ENCODE measurements around the gene MYLK.

MYLK gene

DNA sequence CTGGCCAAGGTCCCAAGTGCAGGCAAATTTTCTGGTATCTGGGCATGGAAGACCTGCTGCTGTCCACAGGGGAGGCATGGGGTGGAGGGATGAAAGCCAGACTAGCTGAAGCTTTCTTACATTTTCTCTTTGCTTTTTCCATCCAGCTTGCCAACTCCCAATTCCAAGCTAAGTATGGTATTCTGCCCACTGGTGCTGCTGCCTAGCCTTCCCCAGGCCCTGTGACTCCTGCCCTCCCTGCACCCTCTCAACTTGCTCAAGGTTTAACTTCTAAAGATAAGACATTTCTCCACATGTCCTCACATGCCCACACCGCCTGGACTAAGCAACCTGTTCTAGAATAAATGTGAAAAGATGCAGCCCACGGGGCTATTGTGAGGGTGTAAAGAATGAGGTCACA, 239.8 kb downstream of the MYLK start:
- no peak for DNase-seq (ENCODE audit: insufficient read length, low spot score)
- FAIRE-seq = no peak
- TF ChIP-seq, protein P1, sequence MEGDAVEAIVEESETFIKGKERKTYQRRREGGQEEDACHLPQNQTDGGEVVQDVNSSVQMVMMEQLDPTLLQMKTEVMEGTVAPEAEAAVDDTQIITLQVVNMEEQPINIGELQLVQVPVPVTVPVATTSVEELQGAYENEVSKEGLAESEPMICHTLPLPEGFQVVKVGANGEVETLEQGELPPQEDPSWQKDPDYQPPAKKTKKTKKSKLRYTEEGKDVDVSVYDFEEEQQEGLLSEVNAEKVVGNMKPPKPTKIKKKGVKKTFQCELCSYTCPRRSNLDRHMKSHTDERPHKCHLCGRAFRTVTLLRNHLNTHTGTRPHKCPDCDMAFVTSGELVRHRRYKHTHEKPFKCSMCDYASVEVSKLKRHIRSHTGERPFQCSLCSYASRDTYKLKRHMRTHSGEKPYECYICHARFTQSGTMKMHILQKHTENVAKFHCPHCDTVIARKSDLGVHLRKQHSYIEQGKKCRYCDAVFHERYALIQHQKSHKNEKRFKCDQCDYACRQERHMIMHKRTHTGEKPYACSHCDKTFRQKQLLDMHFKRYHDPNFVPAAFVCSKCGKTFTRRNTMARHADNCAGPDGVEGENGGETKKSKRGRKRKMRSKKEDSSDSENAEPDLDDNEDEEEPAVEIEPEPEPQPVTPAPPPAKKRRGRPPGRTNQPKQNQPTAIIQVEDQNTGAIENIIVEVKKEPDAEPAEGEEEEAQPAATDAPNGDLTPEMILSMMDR (IDR thresholded peaks at IDR 0.05; ENCODE audit: insufficient read depth, missing control alignments) = no peak

- no peak for FAIRE-seq
Observed at GRCh38 chr3:123642957-123643330, 241.2 kb downstream of the MYLK start.

DNA sequence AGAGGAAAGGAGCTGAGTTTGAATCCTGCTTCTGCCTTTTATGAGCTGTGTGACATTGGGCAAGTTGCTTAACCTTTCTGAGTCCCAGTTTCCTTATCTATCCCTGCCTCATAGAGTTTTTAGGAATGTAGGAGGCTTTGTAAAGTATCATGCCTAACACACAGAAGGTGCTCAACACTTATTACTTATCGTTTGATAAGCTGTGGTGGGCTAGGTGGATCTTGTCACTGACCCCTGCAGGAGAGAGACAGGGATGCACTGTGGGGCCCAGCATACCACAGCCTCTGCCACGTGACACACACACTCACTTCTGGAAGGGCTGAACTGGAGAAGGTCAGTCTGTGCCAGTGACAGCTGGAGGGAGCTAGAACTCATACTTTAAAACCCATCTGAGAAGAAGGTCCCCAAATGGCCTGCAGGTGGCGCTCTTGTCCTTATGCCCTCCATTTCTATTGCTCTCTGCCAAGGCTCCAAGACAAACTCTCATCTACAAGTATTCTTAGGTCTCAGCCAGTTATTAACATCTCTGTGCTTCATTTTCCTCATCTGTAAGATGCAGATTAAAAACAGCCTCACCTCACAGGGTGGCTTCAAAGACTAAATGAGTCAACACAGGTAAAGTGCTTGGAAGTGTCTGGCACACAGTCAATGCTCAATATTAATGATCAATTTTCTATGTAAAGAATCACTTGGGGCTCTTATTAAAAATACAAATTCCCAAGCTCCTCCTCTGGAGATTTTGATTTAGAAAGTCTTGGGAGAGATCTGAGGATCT, 241.8 kb downstream of the MYLK start:
- no peak for FAIRE-seq
- DNase-seq (ENCODE audit: insufficient read length, low spot score) = peak; percentile 56
- TF ChIP-seq, protein P1 (IDR thresholded peaks at IDR 0.05; ENCODE audit: insufficient read depth, missing control alignments) = peak; percentile 56

More at GRCh38 chr3:123642957-123643330, 241.2 kb downstream of the MYLK start:
- TF ChIP-seq, protein P1 (IDR thresholded peaks at IDR 0.05; ENCODE audit: insufficient read depth, missing control alignments) = no peak
- DNase-seq (ENCODE audit: insufficient read length, low spot score) = no peak

GRCh38 chr3:123641505-123641904, 242.6 kb downstream of the MYLK start:
- FAIRE-seq (no peak), DNase-seq (ENCODE audit: insufficient read length, low spot score) (no peak)
- TF ChIP-seq, protein P1 (IDR thresholded peaks at IDR 0.05; ENCODE audit: insufficient read depth, missing control alignments) = no peak

DNA sequence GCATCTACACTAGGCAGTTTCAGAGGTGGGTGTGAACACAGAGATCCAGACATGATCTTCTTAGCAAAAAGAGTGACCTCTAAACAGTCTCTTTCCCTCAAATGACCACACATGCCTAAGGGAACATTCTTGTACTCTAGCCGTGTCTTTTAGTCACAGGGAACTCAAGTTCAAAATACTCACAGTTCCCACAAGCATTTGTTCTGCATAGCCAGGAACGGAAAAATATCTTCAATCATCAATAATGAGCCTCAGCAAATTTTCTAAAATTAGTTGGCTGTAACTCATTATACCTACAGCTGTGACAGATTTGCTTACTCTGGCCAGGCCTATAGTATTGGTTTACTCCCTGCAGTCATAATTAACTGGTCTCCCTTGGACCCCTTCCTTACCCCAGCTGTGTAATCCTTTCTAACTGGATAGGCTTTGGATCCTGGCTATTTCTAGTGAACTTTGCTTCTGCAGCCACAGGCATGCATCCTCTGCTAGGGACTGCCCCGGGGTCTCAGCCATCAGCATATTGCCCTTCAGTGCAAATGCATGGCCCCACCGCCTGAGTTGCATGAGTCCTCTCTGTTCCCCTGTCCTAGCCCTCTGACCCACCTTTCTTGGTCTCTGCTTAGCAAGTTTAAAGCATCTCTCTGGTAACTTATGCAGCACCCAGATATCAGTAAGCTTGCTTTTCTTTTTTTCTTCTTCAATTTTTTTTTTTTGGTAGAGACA, 243.2 kb downstream of the MYLK start:
- FAIRE-seq (no peak), DNase-seq (ENCODE audit: insufficient read length, low spot score) (no peak)
- TF ChIP-seq, protein P1 (IDR thresholded peaks at IDR 0.05; ENCODE audit: insufficient read depth, missing control alignments) = no peak

- TF ChIP-seq, protein P1 (IDR thresholded peaks at IDR 0.05; ENCODE audit: insufficient read depth, missing control alignments) = no peak
- FAIRE-seq (no peak), DNase-seq (ENCODE audit: insufficient read length, low spot score) (no peak)
Observed at GRCh38 chr3:123640311-123640710, 243.8 kb downstream of the MYLK start.

Data from D721Med (cell line).